ENCODE data around the gene GPC6.

DNA sequence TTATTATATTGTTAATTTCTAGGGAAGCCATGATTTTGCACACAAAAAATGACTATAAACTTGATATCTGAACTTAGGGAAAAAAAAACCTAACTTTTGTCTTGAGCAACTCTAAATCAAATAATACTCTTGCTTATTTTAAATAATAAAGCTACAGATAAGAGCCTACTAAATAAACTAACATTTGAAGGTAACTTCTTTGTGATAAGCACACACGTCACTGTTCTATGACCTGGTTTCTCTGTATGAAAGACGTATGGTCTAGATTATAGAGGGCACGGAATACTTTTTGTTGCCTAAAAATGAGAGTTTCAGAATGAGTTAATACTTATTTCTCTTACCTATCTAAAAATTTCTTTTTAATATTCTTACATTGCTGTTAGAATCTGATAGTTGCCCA lies 649.6 kb downstream of the GPC6 start:
- TF ChIP-seq, protein P1, sequence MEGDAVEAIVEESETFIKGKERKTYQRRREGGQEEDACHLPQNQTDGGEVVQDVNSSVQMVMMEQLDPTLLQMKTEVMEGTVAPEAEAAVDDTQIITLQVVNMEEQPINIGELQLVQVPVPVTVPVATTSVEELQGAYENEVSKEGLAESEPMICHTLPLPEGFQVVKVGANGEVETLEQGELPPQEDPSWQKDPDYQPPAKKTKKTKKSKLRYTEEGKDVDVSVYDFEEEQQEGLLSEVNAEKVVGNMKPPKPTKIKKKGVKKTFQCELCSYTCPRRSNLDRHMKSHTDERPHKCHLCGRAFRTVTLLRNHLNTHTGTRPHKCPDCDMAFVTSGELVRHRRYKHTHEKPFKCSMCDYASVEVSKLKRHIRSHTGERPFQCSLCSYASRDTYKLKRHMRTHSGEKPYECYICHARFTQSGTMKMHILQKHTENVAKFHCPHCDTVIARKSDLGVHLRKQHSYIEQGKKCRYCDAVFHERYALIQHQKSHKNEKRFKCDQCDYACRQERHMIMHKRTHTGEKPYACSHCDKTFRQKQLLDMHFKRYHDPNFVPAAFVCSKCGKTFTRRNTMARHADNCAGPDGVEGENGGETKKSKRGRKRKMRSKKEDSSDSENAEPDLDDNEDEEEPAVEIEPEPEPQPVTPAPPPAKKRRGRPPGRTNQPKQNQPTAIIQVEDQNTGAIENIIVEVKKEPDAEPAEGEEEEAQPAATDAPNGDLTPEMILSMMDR (IDR thresholded peaks at IDR 0.05) = no peak
- no peak for TF ChIP-seq POLR2AphosphoS5 (IDR thresholded peaks at IDR 0.05)
- no peak for TF ChIP-seq POLR2A (IDR thresholded peaks at IDR 0.05)
